ENCODE results near the gene ATP12A. TPM values are rescaled to one million over a fixed set of nuclear protein-coding genes. Genes with fewer than 3 reads are reported as not detected.

The ATP12A gene
- total and polyA plus RNA-seq, 4 donors: 0.38 TPM; not detected in 3

DNA sequence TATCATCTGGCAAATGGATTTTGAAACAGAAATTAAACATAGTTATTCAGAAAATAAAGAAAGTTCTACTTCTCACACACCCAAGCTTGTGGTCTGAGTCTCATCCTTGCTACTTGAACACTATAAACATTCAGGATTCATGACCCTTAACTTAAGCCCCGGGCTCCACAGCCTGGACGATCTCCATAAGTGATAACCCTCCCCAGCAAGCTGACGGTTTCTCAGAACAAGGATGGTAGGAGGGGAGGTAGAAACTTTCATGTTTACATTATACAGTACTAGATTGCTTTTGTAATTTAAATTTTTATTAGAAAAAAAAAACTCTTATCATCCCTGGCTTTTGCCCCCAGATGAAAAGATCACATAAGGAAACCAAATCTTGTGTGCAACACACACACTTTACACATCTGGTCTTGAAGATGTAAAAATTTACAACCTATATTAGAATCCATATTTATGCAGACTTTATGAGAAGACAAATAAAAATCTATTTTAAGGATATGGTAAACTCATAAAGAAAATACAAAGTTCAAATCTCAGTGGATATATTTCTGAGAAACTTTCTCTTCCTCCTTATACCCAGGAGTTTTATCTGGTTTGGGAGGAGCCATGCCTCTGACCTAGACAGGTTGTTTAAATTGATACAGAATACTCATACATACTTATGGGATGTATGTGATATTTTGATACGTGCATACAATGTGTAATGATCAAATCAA lies 20.0 kb upstream of the ATP12A start:
- 58 to 59% methylated on average over 4 of the region's 4 CpGs for WGBS, 2 donors
- ATAC-seq (ENCODE audit: low FRiP score) (no peak), DNase-seq (no peak)
- intact Hi-C loops (cut with DNase I): no loop called here
- H3K36me3 ChIP-seq (ENCODE audit: control insufficient read depth in 1 of 2, insufficient read depth in 2 of 2, low read length in 1 of 2): no peaks in the 10 kb centered on the region
- no peak overlapping the region for H3K27ac ChIP-seq (ENCODE audit: low read depth in 1 of 2, low read length in 2 of 2)
- no peak overlapping the region for H3K4me3 ChIP-seq (ENCODE audit: low read length in 2 of 2)
- no peaks in the 10 kb centered on the region for H3K4me1 ChIP-seq (ENCODE audit: control insufficient read depth in 1 of 2, insufficient read depth in 2 of 2, low read length in 2 of 2)
- H3K9me3 ChIP-seq (ENCODE audit: control insufficient read depth, low read length): no peaks in the 10 kb centered on the region
- H3K27me3 ChIP-seq (ENCODE audit: control insufficient read depth in 1 of 2, insufficient read depth in 2 of 2, low read length in 1 of 2): no peaks in the 10 kb centered on the region

- no peak overlapping the region for H3K27ac ChIP-seq (ENCODE audit: low read depth in 1 of 2, low read length in 2 of 2)
- H3K9me3 ChIP-seq (ENCODE audit: control insufficient read depth, low read length): no peaks in the 10 kb centered on the region
- DNase-seq (no peak), ATAC-seq (ENCODE audit: low FRiP score) (no peak)
- H3K4me1 ChIP-seq (ENCODE audit: control insufficient read depth in 1 of 2, insufficient read depth in 2 of 2, low read length in 2 of 2): no peaks in the 10 kb centered on the region
- no peaks in the 10 kb centered on the region for H3K36me3 ChIP-seq (ENCODE audit: control insufficient read depth in 1 of 2, insufficient read depth in 2 of 2, low read length in 1 of 2)
- 72 to 82% methylated on average over 5 of the region's 5 CpGs for WGBS, 2 donors
- no peaks in the 10 kb centered on the region for H3K27me3 ChIP-seq (ENCODE audit: control insufficient read depth in 1 of 2, insufficient read depth in 2 of 2, low read length in 1 of 2)
- H3K4me3 ChIP-seq (ENCODE audit: low read length in 2 of 2): no peak overlapping the region
- intact Hi-C loops (cut with DNase I): no loop called here
Measured at GRCh38 chr13:24661713-24662112, 18.5 kb upstream of the ATP12A start.

GRCh38 chr13:24662195-24663088 lies 17.8 kb upstream of the ATP12A start:
- no peaks in the 10 kb centered on the region for H3K27me3 ChIP-seq (ENCODE audit: control insufficient read depth in 1 of 2, insufficient read depth in 2 of 2, low read length in 1 of 2)
- no peak overlapping the region for H3K27ac ChIP-seq (ENCODE audit: low read depth in 1 of 2, low read length in 2 of 2)
- no peaks in the 10 kb centered on the region for H3K4me1 ChIP-seq (ENCODE audit: control insufficient read depth in 1 of 2, insufficient read depth in 2 of 2, low read length in 2 of 2)
- ATAC-seq (ENCODE audit: low FRiP score) (no peak), DNase-seq (no peak)
- intact Hi-C loops (cut with DNase I): no loop called here
- WGBS, 2 donors: 91 to 94% methylated on average over 2 of the region's 2 CpGs
- no peaks in the 10 kb centered on the region for H3K36me3 ChIP-seq (ENCODE audit: control insufficient read depth in 1 of 2, insufficient read depth in 2 of 2, low read length in 1 of 2)
- no peaks in the 10 kb centered on the region for H3K9me3 ChIP-seq (ENCODE audit: control insufficient read depth, low read length)
- H3K4me3 ChIP-seq (ENCODE audit: low read length in 2 of 2): no peak overlapping the region

- Histone ChIP-seq H3K27ac (ENCODE audit: low read depth in 1 of 2, low read length in 2 of 2) (no peak overlapping the region), H3K36me3 (ENCODE audit: control insufficient read depth in 1 of 2, insufficient read depth in 2 of 2, low read length in 1 of 2) (no peaks in the 10 kb centered on the region), H3K27me3 (ENCODE audit: control insufficient read depth in 1 of 2, insufficient read depth in 2 of 2, low read length in 1 of 2) (no peaks in the 10 kb centered on the region), H3K9me3 (ENCODE audit: control insufficient read depth, low read length) (no peaks in the 10 kb centered on the region), H3K4me1 (ENCODE audit: control insufficient read depth in 1 of 2, insufficient read depth in 2 of 2, low read length in 2 of 2) (no peaks in the 10 kb centered on the region), H3K4me3 (ENCODE audit: low read length in 2 of 2) (no peak overlapping the region)
- no peak for ATAC-seq (ENCODE audit: low FRiP score)
- no peak for DNase-seq
- intact Hi-C loops (cut with DNase I): no loop called here
- 84 to 93% methylated on average over 4 of the region's 4 CpGs for WGBS, 2 donors
Measured at GRCh38 chr13:24663089-24663395, 17.2 kb upstream of the ATP12A start.

GRCh38 chr13:24663586-24663985 lies 16.6 kb upstream of the ATP12A start:
- H3K27ac ChIP-seq (ENCODE audit: low read depth in 1 of 2, low read length in 2 of 2): no peak overlapping the region
- no peaks in the 10 kb centered on the region for H3K4me1 ChIP-seq (ENCODE audit: control insufficient read depth in 1 of 2, insufficient read depth in 2 of 2, low read length in 2 of 2)
- ATAC-seq (ENCODE audit: low FRiP score) (no peak), DNase-seq (no peak)
- H3K9me3 ChIP-seq (ENCODE audit: control insufficient read depth, low read length): no peaks in the 10 kb centered on the region
- no peaks in the 10 kb centered on the region for H3K36me3 ChIP-seq (ENCODE audit: control insufficient read depth in 1 of 2, insufficient read depth in 2 of 2, low read length in 1 of 2)
- H3K27me3 ChIP-seq (ENCODE audit: control insufficient read depth in 1 of 2, insufficient read depth in 2 of 2, low read length in 1 of 2): no peaks in the 10 kb centered on the region
- 89 to 91% methylated on average over 1 of the region's 1 CpG for WGBS, 2 donors
- intact Hi-C loops (cut with DNase I): no loop called here
- no peak overlapping the region for H3K4me3 ChIP-seq (ENCODE audit: low read length in 2 of 2)

DNA sequence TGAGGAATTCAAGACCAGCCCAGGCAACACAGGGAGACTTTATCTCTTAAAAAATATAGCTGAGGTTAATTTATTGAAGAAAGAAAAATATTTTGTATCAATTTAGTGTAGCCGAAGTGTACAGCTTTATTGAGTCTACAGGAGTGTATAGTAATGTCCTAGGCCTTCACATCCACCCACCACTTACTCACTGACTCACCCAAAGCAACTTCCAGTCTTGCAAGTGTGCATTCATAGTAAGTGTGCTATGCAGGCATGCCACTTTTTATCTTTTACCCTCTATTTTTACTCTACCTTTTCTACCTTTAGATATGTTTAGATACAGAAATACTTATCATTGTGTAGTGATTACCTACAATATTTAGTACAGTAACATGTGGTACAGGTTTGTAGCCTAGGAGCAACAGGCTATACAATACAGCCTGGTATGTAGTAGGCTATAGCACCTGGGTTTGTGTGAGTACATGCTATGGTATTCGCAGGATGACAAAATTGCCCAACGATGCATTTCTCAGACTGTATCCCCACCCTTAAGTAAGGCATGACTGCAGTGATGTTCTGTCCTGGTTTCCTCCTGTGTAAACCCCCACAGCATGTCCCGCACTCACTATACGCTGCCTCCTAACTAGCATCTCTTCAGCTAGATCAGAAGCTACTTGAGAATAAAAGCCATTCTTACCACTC lies 15.3 kb upstream of the ATP12A start:
- WGBS, 2 donors: 74 to 84% methylated on average over 5 of the region's 5 CpGs
- no peaks in the 10 kb centered on the region for H3K4me1 ChIP-seq (ENCODE audit: control insufficient read depth in 1 of 2, insufficient read depth in 2 of 2, low read length in 2 of 2)
- no peak for DNase-seq
- no peak for ATAC-seq (ENCODE audit: low FRiP score)
- no peaks in the 10 kb centered on the region for H3K9me3 ChIP-seq (ENCODE audit: control insufficient read depth, low read length)
- H3K27me3 ChIP-seq (ENCODE audit: control insufficient read depth in 1 of 2, insufficient read depth in 2 of 2, low read length in 1 of 2): no peaks in the 10 kb centered on the region
- H3K4me3 ChIP-seq (ENCODE audit: low read length in 2 of 2): no peak overlapping the region
- no peaks in the 10 kb centered on the region for H3K36me3 ChIP-seq (ENCODE audit: control insufficient read depth in 1 of 2, insufficient read depth in 2 of 2, low read length in 1 of 2)
- intact Hi-C loops (cut with DNase I): no loop called here
- H3K27ac ChIP-seq (ENCODE audit: low read depth in 1 of 2, low read length in 2 of 2): no peak overlapping the region

DNA sequence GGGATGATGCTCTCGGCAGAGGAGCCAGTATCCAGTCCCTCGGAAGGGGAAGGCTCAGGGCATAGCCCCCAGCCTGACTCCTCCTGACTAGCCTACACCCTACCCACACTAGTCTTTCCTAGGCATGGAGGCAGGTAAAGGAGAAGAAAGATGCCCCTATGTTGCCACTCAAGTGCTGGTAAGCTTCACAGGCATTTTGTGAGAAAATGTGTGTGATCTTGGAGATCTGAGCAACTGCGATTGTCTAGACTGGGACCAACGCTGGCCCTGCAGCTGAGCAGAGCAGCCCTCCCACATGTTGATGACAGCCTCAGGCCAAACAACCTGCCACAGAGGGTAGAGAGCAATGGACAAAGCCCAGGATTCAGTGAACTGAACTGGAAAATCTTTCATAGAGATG lies 11.7 kb upstream of the ATP12A start:
- no peak overlapping the region for H3K27ac ChIP-seq (ENCODE audit: low read depth in 1 of 2, low read length in 2 of 2)
- intact Hi-C loops (cut with DNase I): no loop called here
- DNase-seq (no peak), ATAC-seq (ENCODE audit: low FRiP score) (no peak)
- no peaks in the 10 kb centered on the region for H3K27me3 ChIP-seq (ENCODE audit: control insufficient read depth in 1 of 2, insufficient read depth in 2 of 2, low read length in 1 of 2)
- no peaks in the 10 kb centered on the region for H3K9me3 ChIP-seq (ENCODE audit: control insufficient read depth, low read length)
- 94 to 96% methylated on average over 4 of the region's 4 CpGs for WGBS, 2 donors
- no peaks in the 10 kb centered on the region for H3K36me3 ChIP-seq (ENCODE audit: control insufficient read depth in 1 of 2, insufficient read depth in 2 of 2, low read length in 1 of 2)
- no peaks in the 10 kb centered on the region for H3K4me1 ChIP-seq (ENCODE audit: control insufficient read depth in 1 of 2, insufficient read depth in 2 of 2, low read length in 2 of 2)
- H3K4me3 ChIP-seq (ENCODE audit: low read length in 2 of 2): no peak overlapping the region

- intact Hi-C loops (cut with DNase I): no loop called here
Measured at GRCh38 chr13:24668955-24669582, 11.1 kb upstream of the ATP12A start.

More at GRCh38 chr13:24668955-24669582, 11.1 kb upstream of the ATP12A start:
- Histone ChIP-seq H3K9me3 (ENCODE audit: control insufficient read depth, low read length) (no peaks in the 10 kb centered on the region), H3K4me3 (ENCODE audit: low read length in 2 of 2) (no peak overlapping the region), H3K27me3 (ENCODE audit: control insufficient read depth in 1 of 2, insufficient read depth in 2 of 2, low read length in 1 of 2) (no peaks in the 10 kb centered on the region), H3K27ac (ENCODE audit: low read depth in 1 of 2, low read length in 2 of 2) (no peak overlapping the region), H3K36me3 (ENCODE audit: control insufficient read depth in 1 of 2, insufficient read depth in 2 of 2, low read length in 1 of 2) (no peaks in the 10 kb centered on the region), H3K4me1 (ENCODE audit: control insufficient read depth in 1 of 2, insufficient read depth in 2 of 2, low read length in 2 of 2) (no peaks in the 10 kb centered on the region)
- ATAC-seq (ENCODE audit: low FRiP score) (no peak), DNase-seq (no peak)
- 91 to 97% methylated on average over 5 of the region's 5 CpGs for WGBS, 2 donors
